Sigmoid colon (tissue), 7 donors: ENCODE measurements around the gene RXFP4. TPM values are rescaled to one million over a fixed set of nuclear protein-coding genes. Genes with fewer than 3 reads are reported as not detected.

Experiments
- DNase-seq: peaks from one replicate; pipeline ENCODE4 v3.0.0-alpha.2; 2019
- H3K27ac ChIP-seq, 4 donors: fragments of 200-600 bp; sonication (generic); one replicate each; pipeline ENCODE4 v1.5.1; 2016 to 2019; ENCODE audit warnings: mild to moderate bottlenecking in 1 of 4
- H3K27me3 ChIP-seq, 3 donors: fragments of 200-600 bp; sonication (generic); one replicate each; pipeline ENCODE4 v1.5.1; 2019; ENCODE audit warnings: mild to moderate bottlenecking in 1 of 3
- H3K36me3 ChIP-seq, 4 donors: fragments of 200-600 bp; sonication (generic); one replicate each; pipeline ENCODE4 v1.5.1; 2016 to 2019
- H3K4me1 ChIP-seq, 4 donors: fragments of 200-600 bp; sonication (generic); one replicate each; pipeline ENCODE4 v1.5.1; 2017 to 2019
- H3K4me3 ChIP-seq, 4 donors: fragments of 200-600 bp; sonication (generic); one replicate each; pipeline ENCODE4 v1.5.1; 2017 to 2019; ENCODE audit warnings: mild to moderate bottlenecking in 2 of 4, moderate library complexity in 1 of 4
- H3K9me3 ChIP-seq, 4 donors: fragments of 200-600 bp in 3 of 4; sonication (generic) in 3 of 4; one replicate each; pipeline versions ENCODE4 v1.5.1 to v1.6.1; 2013 to 2019
- CTCF ChIP-seq, 4 experiments: fragments of 450-650 bp in 3 of 4; fragments of 200-600 bp in 1 of 4; IDR thresholded peaks; one replicate each; pipeline ENCODE4 v1.5.1; 2016 to 2019; ENCODE audit warnings: antibody characterized with exemption in 4 of 4, mild to moderate bottlenecking in 3 of 4, moderate library complexity in 2 of 4
- EP300 ChIP-seq, 4 donors: sonication (generic); formaldehyde crosslinking; IDR thresholded peaks; one replicate each; pipeline ENCODE4 v1.6.1; 2017; ENCODE audit warnings: antibody characterized with exemption in 4 of 4
- POLR2A ChIP-seq, 2 donors: fragments of 450-650 bp; IDR thresholded peaks; one replicate each; pipeline ENCODE4 v1.6.1; 2016; ENCODE audit warnings: antibody characterized with exemption in 2 of 2, mild to moderate bottlenecking in 2 of 2, moderate library complexity in 2 of 2
- POLR2AphosphoS5 ChIP-seq, 4 donors: sonication (generic); formaldehyde crosslinking; IDR thresholded peaks; one replicate each; pipeline ENCODE4 v1.6.1; 2017; ENCODE audit warnings: antibody characterized with exemption in 4 of 4
- WGBS, 2 donors: extraction: QIAGEN DNeasy Blood & Tissue Kit; methylation state at CpG; one replicate each; pipeline ENCODE4 v1.1.7; 2013; 5-methylcytosine and 5-hydroxymethylcytosine counted together
- intact Hi-C: fragments of 100-400 bp; cut with DNase I; formaldehyde crosslinking; loops from one replicate; pipeline ENCODE4 v1.15.1; 2023
- polyA plus RNA-seq, 3 donors: library from polyadenylated mRNA; stranded (reverse); fragments of 200-250 nt; gene quantifications; one replicate each; pipeline ENCODE4 v1.2.3, GENCODE V29; 2013
- total RNA-seq, 4 donors: library from RNA; depleted of rRNA; stranded (reverse); fragments of >200 nt; gene quantifications; one replicate each; pipeline ENCODE4 v1.1.0, GENCODE V29; 2016
- donor health status: healthy with polysubstance abuse.
- donor health status: Bipolar disorder and iron deficiency.
- donor health status: healthy.

The RXFP4 gene
- total and polyA plus RNA-seq, 7 donors: 1.8 to 2.7 TPM; not detected in 5

- WGBS, 2 donors: 80 to 87% methylated on average over 9 of the region's 9 CpGs
- Histone ChIP-seq H3K36me3 (peaks cover 36 to 66% (median 52%) of the 10 kb centered on the region in 4 donors), H3K4me3 (no peak overlapping the region), H3K4me1 (peaks cover 0 to 64% (median 47%) of the 10 kb centered on the region in 4 donors), H3K9me3 (no peaks in the 10 kb centered on the region), H3K27ac (peak overlapping the region; percentile 63 to 72 (median 64)), H3K27me3 (no peaks in the 10 kb centered on the region)
- no peak for DNase-seq
- intact Hi-C loops: no loop called here
- TF ChIP-seq POLR2AphosphoS5 (IDR thresholded peaks at IDR 0.05): no peak
- no peak for TF ChIP-seq EP300 (IDR thresholded peaks at IDR 0.05)
- no peak for TF ChIP-seq POLR2A (IDR thresholded peaks at IDR 0.05)
- no peak for TF ChIP-seq CTCF (IDR thresholded peaks at IDR 0.05)
Observed at GRCh38 chr1:155966135-155966534, 24.7 kb downstream of the RXFP4 start.

GRCh38 chr1:155966750-155967149 is 25.3 kb downstream of the RXFP4 start:
- no peak overlapping the region for H3K4me3 ChIP-seq

GRCh38 chr1:155967341-155968050 is 26.1 kb downstream of the RXFP4 start:
- TF ChIP-seq POLR2AphosphoS5 (IDR thresholded peaks at IDR 0.05) (no peak), CTCF (IDR thresholded peaks at IDR 0.05) (no peak), EP300 (IDR thresholded peaks at IDR 0.05) (no peak), POLR2A (IDR thresholded peaks at IDR 0.05) (no peak)
- Histone ChIP-seq H3K4me3 (no peak overlapping the region), H3K27me3 (no peaks in the 10 kb centered on the region), H3K36me3 (peaks cover 27 to 53% (median 40%) of the 10 kb centered on the region in 4 donors), H3K9me3 (no peaks in the 10 kb centered on the region), H3K27ac (peak overlapping the region; percentile 63 to 72 (median 64)), H3K4me1 (peaks cover 0 to 66% (median 57%) of the 10 kb centered on the region in 4 donors)
- WGBS, 2 donors: 47 to 69% methylated on average over 13 of the region's 13 CpGs
- DNase-seq: no peak
- intact Hi-C loops: no loop called here

More at GRCh38 chr1:155966750-155967149, 25.3 kb downstream of the RXFP4 start:
- Histone ChIP-seq H3K36me3 (peaks cover 33 to 60% (median 47%) of the 10 kb centered on the region in 4 donors), H3K4me1 (peaks cover 0 to 66% (median 51%) of the 10 kb centered on the region in 4 donors), H3K27me3 (no peaks in the 10 kb centered on the region), H3K27ac (peak overlapping the region; percentile 63 to 72 (median 64)), H3K9me3 (no peaks in the 10 kb centered on the region)
- 35 to 52% methylated on average over 7 of the region's 7 CpGs for WGBS, 2 donors
- TF ChIP-seq CTCF (IDR thresholded peaks at IDR 0.05) (no peak), EP300 (IDR thresholded peaks at IDR 0.05) (no peak), POLR2AphosphoS5 (IDR thresholded peaks at IDR 0.05) (no peak), POLR2A (IDR thresholded peaks at IDR 0.05) (no peak)
- intact Hi-C loops: no loop called here
- DNase-seq: no peak

GRCh38 chr1:155968051-155968400 is 26.6 kb downstream of the RXFP4 start:
- DNase-seq: no peak
- Histone ChIP-seq H3K4me1 (peaks cover 0 to 66% (median 55%) of the 10 kb centered on the region in 4 donors), H3K36me3 (peaks cover 22 to 47% (median 34%) of the 10 kb centered on the region in 4 donors), H3K27ac (peak overlapping the region; percentile 63 to 72 (median 64)), H3K9me3 (no peaks in the 10 kb centered on the region), H3K4me3 (no peak overlapping the region), H3K27me3 (no peaks in the 10 kb centered on the region)
- 77 to 90% methylated on average over 7 of the region's 7 CpGs for WGBS, 2 donors
- TF ChIP-seq POLR2AphosphoS5 (IDR thresholded peaks at IDR 0.05): no peak
- no peak for TF ChIP-seq CTCF (IDR thresholded peaks at IDR 0.05)
- TF ChIP-seq POLR2A (IDR thresholded peaks at IDR 0.05): no peak
- no peak for TF ChIP-seq EP300 (IDR thresholded peaks at IDR 0.05)
- intact Hi-C loops: no loop called here
